Testis (tissue), 2 donors: Measurements from ENCODE around the gene DLG5.

Experiments
- POLR2A ChIP-seq: fragments of 450-650 bp; IDR thresholded peaks from one replicate; pipeline ENCODE4 v1.6.1; 2017; ENCODE audit warnings: antibody characterized with exemption, mild to moderate bottlenecking, moderate library complexity
- TF ChIP-seq, protein P1 (sequence below), 3 experiments: fragments of 450-650 bp in 2 of 3; fragments of 200-600 bp in 1 of 3; sonication (generic) in 1 of 3; IDR thresholded peaks; one replicate each; pipeline ENCODE4 v1.5.1; 2016 to 2019; ENCODE audit warnings: antibody characterized with exemption in 3 of 3, mild to moderate bottlenecking in 2 of 3, moderate library complexity in 1 of 3

DNA sequence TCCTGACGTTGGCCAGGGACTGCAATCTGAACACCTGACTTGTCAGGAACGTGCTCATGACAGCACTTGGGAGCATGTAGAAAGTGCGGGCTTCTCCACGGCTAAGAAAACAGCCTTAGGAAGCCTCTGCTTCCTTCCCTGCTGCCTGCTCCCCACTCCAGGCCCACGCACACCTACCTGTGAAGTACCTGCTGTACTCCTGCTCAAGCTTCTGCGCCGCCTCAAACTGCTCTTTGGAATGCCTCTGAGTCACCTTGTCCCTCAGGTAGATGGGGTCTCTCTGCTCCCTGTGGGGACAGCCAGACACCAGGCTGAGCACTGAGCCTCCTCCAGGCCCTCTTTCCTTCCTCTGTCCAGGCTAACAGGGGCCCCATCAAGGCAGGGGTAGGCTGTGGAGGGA lies 132.7 kb downstream of the DLG5 start:
- TF ChIP-seq POLR2A, result no peak
- TF ChIP-seq, protein P1, sequence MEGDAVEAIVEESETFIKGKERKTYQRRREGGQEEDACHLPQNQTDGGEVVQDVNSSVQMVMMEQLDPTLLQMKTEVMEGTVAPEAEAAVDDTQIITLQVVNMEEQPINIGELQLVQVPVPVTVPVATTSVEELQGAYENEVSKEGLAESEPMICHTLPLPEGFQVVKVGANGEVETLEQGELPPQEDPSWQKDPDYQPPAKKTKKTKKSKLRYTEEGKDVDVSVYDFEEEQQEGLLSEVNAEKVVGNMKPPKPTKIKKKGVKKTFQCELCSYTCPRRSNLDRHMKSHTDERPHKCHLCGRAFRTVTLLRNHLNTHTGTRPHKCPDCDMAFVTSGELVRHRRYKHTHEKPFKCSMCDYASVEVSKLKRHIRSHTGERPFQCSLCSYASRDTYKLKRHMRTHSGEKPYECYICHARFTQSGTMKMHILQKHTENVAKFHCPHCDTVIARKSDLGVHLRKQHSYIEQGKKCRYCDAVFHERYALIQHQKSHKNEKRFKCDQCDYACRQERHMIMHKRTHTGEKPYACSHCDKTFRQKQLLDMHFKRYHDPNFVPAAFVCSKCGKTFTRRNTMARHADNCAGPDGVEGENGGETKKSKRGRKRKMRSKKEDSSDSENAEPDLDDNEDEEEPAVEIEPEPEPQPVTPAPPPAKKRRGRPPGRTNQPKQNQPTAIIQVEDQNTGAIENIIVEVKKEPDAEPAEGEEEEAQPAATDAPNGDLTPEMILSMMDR (IDR thresholded peaks at IDR 0.05), result no peak
